ENCODE results near the gene COL11A2. TPM values are rescaled to one million over a fixed set of nuclear protein-coding genes. Genes with fewer than 3 reads are reported as not detected.

COL11A2 gene
- polyA plus RNA-seq, 1 donor from 2014 or later, result 9.8 TPM

DNA sequence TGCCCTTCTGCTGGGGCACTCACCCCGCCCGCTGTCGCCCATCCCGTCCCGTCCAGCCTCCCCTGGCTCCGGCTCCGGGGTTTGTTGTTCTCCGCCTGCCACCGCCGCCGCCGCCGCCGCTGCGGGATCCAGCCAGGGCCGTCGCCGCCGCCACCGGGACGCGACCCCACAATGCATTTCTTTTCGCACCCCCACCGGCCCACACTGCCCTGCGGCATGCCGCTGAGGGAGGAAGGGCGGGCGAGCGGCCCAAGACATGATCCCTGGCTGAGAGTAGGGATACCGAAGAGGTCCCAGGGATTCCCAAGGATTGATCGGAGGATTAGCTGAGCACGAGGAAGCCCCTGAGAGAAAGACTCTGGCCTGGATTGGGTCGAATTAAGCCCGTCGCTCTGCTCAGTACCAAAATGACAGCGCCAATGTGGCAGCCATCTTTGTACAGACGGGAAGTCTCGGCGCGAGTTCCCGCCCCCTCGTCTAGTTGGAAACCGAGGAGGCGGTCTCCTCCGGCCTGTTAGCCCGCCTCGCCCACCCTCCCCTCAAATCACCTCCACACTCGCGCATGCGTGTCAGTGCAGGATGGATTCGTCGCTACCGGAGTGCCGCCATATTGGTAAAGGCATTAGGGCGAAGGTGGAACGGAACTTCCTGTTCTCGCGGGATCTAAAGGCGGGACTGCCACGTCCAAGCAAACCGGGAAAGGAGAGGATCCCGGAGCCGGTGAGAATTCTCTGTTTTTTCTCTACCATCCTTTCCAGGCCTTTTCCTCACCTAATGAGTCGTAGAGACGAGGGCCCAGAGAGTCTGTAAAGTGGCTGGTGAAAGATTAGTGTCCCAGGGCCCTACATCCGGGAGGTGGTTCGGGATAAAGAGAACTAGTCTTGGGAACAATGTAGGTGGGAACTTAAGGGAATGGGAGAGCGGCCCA is 8.2 kb upstream of the COL11A2 start, which contains the start of the genes RXRB and SLC39A7:
Gene RXRB (minus strand): TSS at position 447 of the 928 bp plus-strand sequence. CDS start 189 bp downstream, at position 258.
Gene SLC39A7 (plus strand): TSS at position 649 of the 928 bp plus-strand sequence. CDS start 379 bp downstream, outside the sequence.
- Histone ChIP-seq H3K9me3 (ENCODE audit: low read length) (no peaks in the 10 kb centered on the region), H3K4me2 (ENCODE audit: low read length) (peak within 1 kb of the TSS; percentile 99), H3K36me3 (ENCODE audit: insufficient read depth, low read length) (peaks cover 7% of the 10 kb centered on the region), H3K79me2 (replicated peaks; ENCODE audit: insufficient read depth, low read length) (peaks cover 34% of the 10 kb centered on the region), H2AFZ (ENCODE audit: low read depth, low read length) (peak within 1 kb of the TSS; percentile 73), H3K9me2 (ENCODE audit: insufficient read depth, low read length) (no peaks in the 10 kb centered on the region), H3K27me3 (ENCODE audit: insufficient read depth, low read depth, low read length) (no peaks in the 10 kb centered on the region), H3K4me3 (ENCODE audit: low read length) (peak within 1 kb of the TSS; percentile 92), H3F3A (ENCODE audit: insufficient read depth, low read length, poor library complexity, severe bottlenecking) (no peaks in the 10 kb centered on the region), H3K9ac (ENCODE audit: low read length) (peak within 1 kb of the TSS; percentile 96), H3K27ac (ENCODE audit: low read length) (peak within 1 kb of the TSS; percentile 98), H4K20me1 (ENCODE audit: insufficient read depth) (no peaks in the 10 kb centered on the region)
- TF ChIP-seq SMC3 (conservative IDR thresholded peaks at IDR 0.05; ENCODE audit: poor library complexity), result no peak
- TF ChIP-seq MXI1 (conservative IDR thresholded peaks at IDR 0.05; ENCODE audit: poor library complexity, severe bottlenecking), result peak; percentile 86
- peak; percentile 95 for TF ChIP-seq TAF1 (IDR thresholded peaks at IDR 0.05; ENCODE audit: low read depth)
- peak; percentile 94 for TF ChIP-seq POLR2AphosphoS5 (IDR thresholded peaks at IDR 0.05)
- TF ChIP-seq RAD21 (conservative IDR thresholded peaks at IDR 0.05), result peak; percentile 30
- TF ChIP-seq CTCF (IDR thresholded peaks at IDR 0.05; ENCODE audit: poor library complexity, severe bottlenecking), result no peak
- TF ChIP-seq, protein P1, sequence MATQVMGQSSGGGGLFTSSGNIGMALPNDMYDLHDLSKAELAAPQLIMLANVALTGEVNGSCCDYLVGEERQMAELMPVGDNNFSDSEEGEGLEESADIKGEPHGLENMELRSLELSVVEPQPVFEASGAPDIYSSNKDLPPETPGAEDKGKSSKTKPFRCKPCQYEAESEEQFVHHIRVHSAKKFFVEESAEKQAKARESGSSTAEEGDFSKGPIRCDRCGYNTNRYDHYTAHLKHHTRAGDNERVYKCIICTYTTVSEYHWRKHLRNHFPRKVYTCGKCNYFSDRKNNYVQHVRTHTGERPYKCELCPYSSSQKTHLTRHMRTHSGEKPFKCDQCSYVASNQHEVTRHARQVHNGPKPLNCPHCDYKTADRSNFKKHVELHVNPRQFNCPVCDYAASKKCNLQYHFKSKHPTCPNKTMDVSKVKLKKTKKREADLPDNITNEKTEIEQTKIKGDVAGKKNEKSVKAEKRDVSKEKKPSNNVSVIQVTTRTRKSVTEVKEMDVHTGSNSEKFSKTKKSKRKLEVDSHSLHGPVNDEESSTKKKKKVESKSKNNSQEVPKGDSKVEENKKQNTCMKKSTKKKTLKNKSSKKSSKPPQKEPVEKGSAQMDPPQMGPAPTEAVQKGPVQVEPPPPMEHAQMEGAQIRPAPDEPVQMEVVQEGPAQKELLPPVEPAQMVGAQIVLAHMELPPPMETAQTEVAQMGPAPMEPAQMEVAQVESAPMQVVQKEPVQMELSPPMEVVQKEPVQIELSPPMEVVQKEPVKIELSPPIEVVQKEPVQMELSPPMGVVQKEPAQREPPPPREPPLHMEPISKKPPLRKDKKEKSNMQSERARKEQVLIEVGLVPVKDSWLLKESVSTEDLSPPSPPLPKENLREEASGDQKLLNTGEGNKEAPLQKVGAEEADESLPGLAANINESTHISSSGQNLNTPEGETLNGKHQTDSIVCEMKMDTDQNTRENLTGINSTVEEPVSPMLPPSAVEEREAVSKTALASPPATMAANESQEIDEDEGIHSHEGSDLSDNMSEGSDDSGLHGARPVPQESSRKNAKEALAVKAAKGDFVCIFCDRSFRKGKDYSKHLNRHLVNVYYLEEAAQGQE (IDR thresholded peaks at IDR 0.05; ENCODE audit: borderline replicate concordance), result peak; percentile 92
- no peak for TF ChIP-seq EZH2 (IDR thresholded peaks at IDR 0.05; ENCODE audit: borderline replicate concordance, insufficient read depth, low read length, poor library complexity, severe bottlenecking)
- TF ChIP-seq EP300 (conservative IDR thresholded peaks at IDR 0.05; ENCODE audit: poor library complexity, severe bottlenecking), result peak; percentile 78

DNA sequence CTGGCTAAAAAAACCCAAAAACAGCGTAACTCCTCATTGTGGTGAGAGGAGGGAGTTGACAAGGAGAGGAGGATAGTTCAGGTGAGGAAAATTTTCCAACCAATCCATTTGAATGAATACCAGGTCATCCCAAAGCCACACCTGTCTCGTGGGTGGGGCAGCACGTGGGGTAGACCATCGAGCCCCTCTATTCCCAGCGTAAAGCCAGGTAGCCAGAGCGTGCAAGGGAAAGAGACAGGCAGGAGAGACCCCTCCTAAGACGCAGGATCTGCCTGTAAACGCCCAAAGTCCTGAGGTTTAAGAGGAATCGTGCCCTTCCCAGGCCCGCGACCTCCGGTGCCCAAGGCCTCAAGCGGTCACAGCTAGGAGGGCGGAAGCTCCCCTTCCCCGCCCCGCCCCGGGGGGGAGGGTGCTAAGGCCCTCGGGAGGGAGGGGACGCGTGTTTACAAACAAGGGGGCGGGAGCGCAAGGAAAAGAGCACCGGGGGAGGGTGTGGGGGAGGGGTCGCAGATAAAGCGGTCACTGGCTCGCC is 7.5 kb upstream of the COL11A2 start:
- Histone ChIP-seq H3K27ac (ENCODE audit: low read length) (peak overlapping the region; percentile 98), H3F3A (ENCODE audit: insufficient read depth, low read length, poor library complexity, severe bottlenecking) (no peaks in the 10 kb centered on the region), H3K27me3 (ENCODE audit: insufficient read depth, low read depth, low read length) (no peaks in the 10 kb centered on the region), H3K9me3 (ENCODE audit: low read length) (no peaks in the 10 kb centered on the region), H3K4me2 (ENCODE audit: low read length) (peak overlapping the region; percentile 92), H2AFZ (ENCODE audit: low read depth, low read length) (peak overlapping the region; percentile 73), H3K9me2 (ENCODE audit: insufficient read depth, low read length) (no peaks in the 10 kb centered on the region), H3K9ac (ENCODE audit: low read length) (peak overlapping the region; percentile 96), H3K4me3 (ENCODE audit: low read length) (peak overlapping the region; percentile 92), H4K20me1 (ENCODE audit: insufficient read depth) (no peaks in the 10 kb centered on the region), H3K36me3 (ENCODE audit: insufficient read depth, low read length) (peaks cover 14% of the 10 kb centered on the region), H3K79me2 (replicated peaks; ENCODE audit: insufficient read depth, low read length) (peaks cover 34% of the 10 kb centered on the region)
- TF ChIP-seq RAD21 (conservative IDR thresholded peaks at IDR 0.05), result no peak
- TF ChIP-seq, protein P1 (IDR thresholded peaks at IDR 0.05; ENCODE audit: borderline replicate concordance), result no peak
- TF ChIP-seq EZH2 (IDR thresholded peaks at IDR 0.05; ENCODE audit: borderline replicate concordance, insufficient read depth, low read length, poor library complexity, severe bottlenecking), result no peak
- TF ChIP-seq EP300 (conservative IDR thresholded peaks at IDR 0.05; ENCODE audit: poor library complexity, severe bottlenecking), result no peak
- no peak for TF ChIP-seq TAF1 (IDR thresholded peaks at IDR 0.05; ENCODE audit: low read depth)
- TF ChIP-seq CTCF (IDR thresholded peaks at IDR 0.05; ENCODE audit: poor library complexity, severe bottlenecking), result no peak
- no peak for TF ChIP-seq POLR2AphosphoS5 (IDR thresholded peaks at IDR 0.05)
- TF ChIP-seq MXI1 (conservative IDR thresholded peaks at IDR 0.05; ENCODE audit: poor library complexity, severe bottlenecking), result no peak
- no peak for TF ChIP-seq SMC3 (conservative IDR thresholded peaks at IDR 0.05; ENCODE audit: poor library complexity)
